Measurements from ENCODE around the gene ZWILCH.
"Not testable (repeated sequence)": the region's sequence is repeated elsewhere in the genome, so short reads cannot be mapped to it uniquely, and the experiment has no call there.

The ZWILCH gene

GRCh38 chr15:66581972-66582537 is 76.9 kb downstream of the ZWILCH start:
- DNase-seq (ENCODE audit: low spot score) = no peak

- DNase-seq (ENCODE audit: low spot score) = no peak
These were observed 81.2 kb downstream of the ZWILCH start for GRCh38 chr15:66586155-66586976.

GRCh38 chr15:66587020-66587419 is 81.9 kb downstream of the ZWILCH start:
- DNase-seq (ENCODE audit: low spot score) = no peak

GRCh38 chr15:66587749-66588148 is 82.6 kb downstream of the ZWILCH start:
- no peak for DNase-seq (ENCODE audit: low spot score)

GRCh38 chr15:66588537-66588936 is 83.4 kb downstream of the ZWILCH start:
- DNase-seq (ENCODE audit: low spot score) = no peak

GRCh38 chr15:66588971-66589370 is 83.8 kb downstream of the ZWILCH start:
- no peak for DNase-seq (ENCODE audit: low spot score)

- not testable (repeated sequence) for DNase-seq (ENCODE audit: low spot score)
These were observed 84.3 kb downstream of the ZWILCH start for GRCh38 chr15:66589429-66589828.

- DNase-seq (ENCODE audit: low spot score) = no peak
These were observed 85.3 kb downstream of the ZWILCH start for GRCh38 chr15:66590435-66590834.

GRCh38 chr15:66591322-66591862 is 86.3 kb downstream of the ZWILCH start:
- no peak for DNase-seq (ENCODE audit: low spot score)

GRCh38 chr15:66592505-66593218 is 87.5 kb downstream of the ZWILCH start:
- DNase-seq (ENCODE audit: low spot score) = no peak

- DNase-seq (ENCODE audit: low spot score) = no peak
These were observed 88.2 kb downstream of the ZWILCH start for GRCh38 chr15:66593219-66593780.

GRCh38 chr15:66594344-66594743 is 89.2 kb downstream of the ZWILCH start:
- DNase-seq (ENCODE audit: low spot score) = no peak

- no peak for DNase-seq (ENCODE audit: low spot score)
These were observed 89.7 kb downstream of the ZWILCH start for GRCh38 chr15:66594836-66595235.

GRCh38 chr15:66595332-66595731 is 90.2 kb downstream of the ZWILCH start:
- DNase-seq (ENCODE audit: low spot score) = no peak

GRCh38 chr15:66595931-66596545 is 90.9 kb downstream of the ZWILCH start:
- DNase-seq (ENCODE audit: low spot score) = no peak

GRCh38 chr15:66598095-66598815 is 93.1 kb downstream of the ZWILCH start:
- no peak for DNase-seq (ENCODE audit: low spot score)
